Measurements from ENCODE around the gene FICD.

- TF ChIP-seq POLR2AphosphoS5 (IDR thresholded peaks at IDR 0.05; ENCODE audit: borderline replicate concordance, low read depth, low read length) (no peak), EZH2 (IDR thresholded peaks at IDR 0.05) (no peak)
These were observed 4.2 kb upstream of the FICD start for GRCh38 chr12:108510836-108511235.

All from SK-N-MC (cell line).